Stimulated activated CD4-positive, alpha-beta T cell treated with anti-CD3 and anti-CD28 coated beads, Interleukin-4, amount 100 ng/mL, for 1 hour (primary cell): ENCODE measurements around the gene CNKSR2.
"Not testable (repeated sequence)": the region's sequence is repeated elsewhere in the genome, so short reads cannot be mapped to it uniquely, and the experiment has no call there.

Experiments
- DNase-seq: peaks from one replicate; pipeline ENCODE4 v3.0.0-alpha.2; 2020

Gene CNKSR2

DNA sequence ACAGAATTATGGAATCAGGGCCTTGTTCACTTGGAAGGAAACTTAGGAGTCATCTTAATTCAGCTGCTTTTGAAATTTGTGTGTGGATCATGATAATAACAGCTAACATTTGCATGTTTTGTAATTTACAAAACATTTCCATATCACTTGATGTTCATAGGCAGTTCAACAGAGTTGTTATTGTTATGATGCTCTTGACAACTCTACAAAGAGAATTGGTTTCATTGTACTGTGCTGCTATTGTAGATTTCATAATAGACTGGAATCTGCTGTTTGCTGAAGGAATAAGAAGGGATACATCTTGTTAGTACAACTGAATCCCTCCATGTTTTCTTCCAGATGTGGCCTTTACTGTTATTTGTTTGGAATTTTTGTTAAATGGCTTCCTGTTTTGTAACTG, 83.5 kb downstream of the CNKSR2 start:
- DNase-seq, result no peak

DNA sequence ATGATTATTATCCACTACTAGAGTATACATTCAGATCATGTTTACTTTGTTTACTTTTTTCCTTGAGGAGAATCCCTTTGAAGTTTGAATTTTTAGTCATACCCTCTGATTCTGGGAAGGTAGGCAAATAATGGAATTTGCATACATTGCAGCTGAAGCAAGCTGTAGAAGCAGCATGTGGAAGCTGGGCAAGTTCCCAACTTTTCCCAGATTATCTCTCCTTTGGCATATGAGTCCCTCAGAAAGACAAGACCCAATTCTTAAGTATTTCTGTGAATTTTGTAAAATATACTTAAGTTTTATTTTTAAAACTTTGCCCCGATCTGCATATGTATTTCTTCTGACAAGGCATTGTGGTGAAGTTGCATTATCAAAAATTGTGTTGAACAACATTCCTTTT, 94.9 kb downstream of the CNKSR2 start:
- no peak for DNase-seq

DNA sequence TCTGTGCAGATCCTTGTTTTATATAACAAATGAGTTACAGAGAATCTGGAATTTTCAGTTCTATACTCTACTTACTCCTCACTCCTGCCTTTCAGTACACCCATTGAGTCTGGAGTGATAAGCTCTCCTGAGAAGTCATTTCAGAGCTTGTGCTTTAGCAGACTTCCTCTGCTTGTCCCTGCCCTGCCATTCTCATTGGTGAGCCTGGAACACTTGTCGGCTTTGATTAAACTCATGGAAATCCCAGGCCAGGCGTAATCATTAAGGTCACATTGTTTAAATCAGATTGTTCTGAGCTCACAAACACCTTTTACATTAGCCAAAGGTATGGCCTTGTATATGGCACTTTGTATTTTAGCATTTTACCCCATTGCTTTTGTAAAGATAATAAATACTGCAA, 102.7 kb downstream of the CNKSR2 start:
- no peak for DNase-seq

DNA sequence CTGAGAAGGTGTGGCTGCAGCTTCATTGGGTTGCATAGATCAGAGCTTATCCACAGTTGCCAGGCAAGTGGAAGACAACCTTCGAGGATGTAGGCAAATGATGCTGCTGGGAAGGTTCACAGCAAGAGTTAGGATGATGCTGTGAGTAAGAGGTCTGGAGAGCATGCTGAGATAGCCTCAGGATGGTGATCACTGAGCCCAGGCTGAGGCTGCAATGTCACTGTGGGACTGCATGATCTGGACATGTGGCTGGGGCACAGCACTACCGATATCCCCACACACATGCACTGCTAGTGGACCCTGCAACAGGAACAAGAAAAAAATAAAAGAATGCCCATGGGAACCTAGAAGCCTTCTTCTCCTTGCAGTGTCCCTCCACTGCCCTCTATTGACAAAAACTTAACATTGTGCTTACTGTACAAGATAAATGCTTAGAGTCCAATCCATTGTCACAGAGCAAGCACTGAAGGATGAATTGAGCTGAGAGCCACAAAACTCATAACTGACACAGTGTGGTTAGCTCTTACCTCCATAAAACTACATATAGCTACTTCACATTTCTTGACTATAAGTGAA, 105.6 kb downstream of the CNKSR2 start:
- no peak for DNase-seq

DNA sequence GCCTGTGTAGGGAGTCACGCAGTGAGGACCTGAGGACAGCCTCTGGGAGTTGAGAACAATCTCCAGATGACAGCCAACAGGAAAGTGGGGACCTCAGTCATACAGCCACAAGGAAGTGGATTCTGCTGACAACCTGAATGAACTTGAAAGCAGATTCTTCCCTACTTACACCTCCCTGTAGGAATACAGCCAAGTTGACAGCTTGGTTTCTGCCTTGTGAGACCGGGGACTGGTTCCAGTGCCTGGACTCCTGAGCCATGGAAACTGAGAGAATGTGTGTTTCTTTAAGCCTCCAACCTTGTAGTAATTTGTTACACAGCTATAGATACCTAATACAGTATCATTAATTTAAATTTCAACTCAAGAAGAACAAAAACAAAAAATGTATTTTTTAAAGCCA, 107.5 kb downstream of the CNKSR2 start:
- DNase-seq, result no peak

DNA sequence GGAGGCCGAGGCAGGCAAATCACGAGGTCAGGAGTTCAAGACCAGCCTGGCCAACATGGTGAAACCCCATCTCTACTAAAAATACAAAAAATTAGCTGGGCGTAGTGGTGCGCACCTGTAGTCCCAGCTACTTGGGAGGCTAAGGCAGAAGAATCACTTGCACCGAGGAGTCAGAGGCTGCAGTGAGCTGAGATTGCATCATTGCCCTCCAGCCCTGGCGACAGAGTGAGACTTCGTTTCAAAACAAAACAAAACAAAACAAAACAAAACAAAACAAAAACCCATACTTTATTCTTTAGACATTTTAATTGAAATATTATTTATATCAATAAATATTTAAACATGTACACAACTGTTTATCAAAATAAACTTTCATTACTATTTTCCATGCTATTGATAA, 109.8 kb downstream of the CNKSR2 start:
- not testable (repeated sequence) for DNase-seq

DNA sequence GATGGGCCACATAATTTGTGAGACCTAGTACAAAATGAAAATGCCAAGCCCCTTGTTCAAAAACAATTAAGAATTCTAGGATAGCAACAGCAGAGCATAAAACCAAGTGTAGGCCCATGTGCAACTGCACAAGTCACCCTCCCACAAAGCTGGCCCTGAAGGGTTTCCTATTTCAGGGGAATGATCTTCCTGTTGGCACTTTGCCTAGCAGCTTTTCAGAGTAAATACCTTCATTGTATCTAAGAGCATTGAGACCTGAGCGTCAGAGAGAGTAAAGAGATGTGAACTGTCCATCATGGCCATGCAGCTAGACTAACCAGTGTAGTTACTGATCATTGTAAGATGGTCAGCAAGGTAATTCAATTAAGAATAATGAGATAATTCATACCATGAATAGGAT, 113.6 kb downstream of the CNKSR2 start:
- DNase-seq, result no peak

DNA sequence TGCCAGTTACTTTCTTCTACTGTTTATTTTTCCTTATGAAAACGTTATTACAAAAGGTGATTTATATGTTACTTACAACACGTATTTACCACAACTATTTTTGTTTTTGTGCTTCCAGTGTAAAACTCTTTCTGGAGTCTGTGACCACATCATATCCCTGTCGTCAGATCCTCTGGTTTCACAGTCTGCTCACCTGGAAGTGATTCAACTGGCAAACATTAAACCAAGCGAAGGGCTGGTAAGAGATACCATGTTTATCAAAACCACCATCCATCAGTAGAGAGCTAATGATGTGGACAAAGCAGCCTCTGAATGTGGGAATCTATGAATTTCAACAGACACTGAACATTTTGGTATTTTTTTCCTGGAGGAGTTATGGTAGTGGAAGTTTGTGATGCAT, 116.1 kb downstream of the CNKSR2 start:
- DNase-seq, result no peak

DNA sequence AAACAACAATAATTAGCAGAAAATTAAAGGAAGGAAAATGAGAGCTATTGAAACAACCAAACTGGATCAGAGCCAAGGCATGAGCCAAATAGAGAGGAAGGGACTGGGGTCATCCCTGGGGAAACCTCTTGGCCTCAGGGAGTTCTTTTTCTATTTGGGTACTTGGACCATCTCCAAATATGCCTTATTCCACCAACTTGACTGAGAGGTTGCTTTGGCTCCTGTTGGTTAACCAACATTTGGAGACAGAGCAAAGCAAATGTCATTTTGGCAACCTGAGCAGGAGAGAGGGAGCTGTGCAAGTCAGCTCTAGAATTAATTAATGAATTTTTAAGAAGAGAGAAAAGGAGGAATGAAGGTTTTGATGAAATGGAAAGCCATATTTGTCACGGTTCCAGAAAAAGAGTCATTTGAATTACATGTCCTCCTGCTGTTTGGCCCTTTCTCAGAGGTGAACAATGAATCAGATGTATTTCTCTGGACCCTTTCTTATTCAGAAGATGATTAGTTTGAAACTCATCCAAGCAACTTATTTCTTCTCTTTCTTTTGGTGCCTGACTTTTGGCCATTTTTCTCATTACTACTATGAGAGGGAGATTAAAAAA, 119.1 kb downstream of the CNKSR2 start:
- no peak for DNase-seq

DNA sequence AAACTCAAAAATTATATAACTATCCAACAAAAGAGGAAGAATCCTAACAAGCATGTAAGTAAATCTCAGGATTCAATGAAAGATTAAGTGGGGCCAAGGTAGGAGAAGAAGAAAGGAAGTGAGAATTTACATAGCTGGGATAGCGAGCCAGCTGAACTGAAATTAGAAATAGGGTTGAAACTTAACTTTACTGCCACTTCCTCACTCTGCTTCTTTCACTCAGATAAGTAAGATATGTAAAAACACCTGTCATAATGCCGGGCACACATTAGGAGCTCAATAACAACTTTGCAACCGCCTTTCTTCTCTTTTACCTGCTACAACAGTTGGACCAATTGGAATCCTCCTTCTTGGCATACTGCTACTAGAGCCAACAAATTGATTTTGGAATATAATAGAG, 129.4 kb downstream of the CNKSR2 start:
- no peak for DNase-seq

DNA sequence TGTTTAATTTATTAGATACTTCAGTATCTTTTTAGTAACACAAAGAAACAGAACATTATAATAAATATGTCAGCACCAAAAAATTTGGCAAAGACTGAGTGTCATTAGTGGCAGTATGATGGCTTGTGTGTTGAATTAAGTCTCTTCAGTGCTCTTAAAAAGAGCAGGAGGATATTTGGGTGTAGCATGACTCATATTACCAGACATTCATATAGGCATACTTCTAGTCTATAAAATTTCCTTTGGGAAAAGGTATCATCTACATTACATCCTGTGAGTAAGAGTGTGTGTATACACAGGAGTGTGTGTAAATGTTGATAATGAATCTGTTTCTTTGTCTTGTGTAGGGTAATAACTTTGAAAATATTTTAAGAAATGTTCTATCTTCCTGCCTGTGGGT, 135.7 kb downstream of the CNKSR2 start:
- DNase-seq, result no peak

DNA sequence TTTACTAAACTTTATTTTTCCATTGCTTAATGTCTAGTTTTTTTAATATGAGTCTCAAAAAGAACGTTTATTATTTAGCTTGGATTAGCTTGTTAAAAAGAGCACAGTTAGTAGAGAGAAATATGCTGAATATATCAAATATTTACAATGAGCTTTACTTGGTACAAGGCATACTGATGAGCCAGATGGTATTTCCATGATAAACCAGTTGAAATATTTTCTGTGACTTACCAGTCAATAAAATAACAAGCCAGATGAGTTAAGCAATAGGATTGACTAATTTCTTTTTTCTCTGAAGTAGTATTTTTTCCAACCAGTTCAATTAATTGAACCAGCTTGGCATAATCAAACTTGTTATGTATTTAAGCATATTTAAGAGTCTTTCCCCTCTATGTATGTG, 149.8 kb downstream of the CNKSR2 start:
- DNase-seq, result no peak

DNA sequence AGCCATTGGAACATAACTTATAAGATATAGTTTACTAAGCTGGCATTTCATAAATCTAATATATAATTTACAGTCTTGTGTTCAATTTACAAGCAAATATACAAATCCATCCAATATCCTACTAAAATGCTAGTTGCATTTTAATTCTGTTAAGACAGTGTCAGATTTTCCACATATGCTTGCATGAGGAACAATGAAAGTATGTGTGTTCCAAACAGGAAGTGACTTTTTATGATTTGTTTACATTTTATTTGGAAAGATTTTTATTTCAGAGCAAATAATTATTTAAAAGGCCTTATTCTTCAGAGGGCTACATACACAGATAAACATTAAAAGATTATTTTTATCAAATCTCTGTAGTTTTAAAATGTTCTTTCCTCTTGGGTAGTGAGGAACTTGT, 153.9 kb downstream of the CNKSR2 start:
- no peak for DNase-seq

DNA sequence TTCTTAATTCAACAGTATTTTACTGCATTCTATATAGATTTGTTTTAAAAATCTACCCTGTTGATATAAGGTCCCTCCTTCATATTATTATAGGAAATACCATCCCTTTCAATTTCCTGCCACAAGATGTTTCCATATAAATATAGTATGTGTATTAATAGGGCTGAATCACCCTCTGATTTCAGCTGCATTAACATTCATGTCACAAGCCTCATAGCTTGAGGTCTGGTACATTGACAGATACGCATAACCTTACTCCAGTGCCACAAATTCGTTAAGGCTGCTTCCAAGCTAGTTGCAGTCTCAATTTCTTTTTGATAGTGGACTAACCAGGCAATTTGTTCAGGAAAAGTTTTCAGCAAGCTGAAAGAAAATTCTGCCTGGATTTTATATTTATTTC, 155.6 kb downstream of the CNKSR2 start:
- DNase-seq, result no peak

DNA sequence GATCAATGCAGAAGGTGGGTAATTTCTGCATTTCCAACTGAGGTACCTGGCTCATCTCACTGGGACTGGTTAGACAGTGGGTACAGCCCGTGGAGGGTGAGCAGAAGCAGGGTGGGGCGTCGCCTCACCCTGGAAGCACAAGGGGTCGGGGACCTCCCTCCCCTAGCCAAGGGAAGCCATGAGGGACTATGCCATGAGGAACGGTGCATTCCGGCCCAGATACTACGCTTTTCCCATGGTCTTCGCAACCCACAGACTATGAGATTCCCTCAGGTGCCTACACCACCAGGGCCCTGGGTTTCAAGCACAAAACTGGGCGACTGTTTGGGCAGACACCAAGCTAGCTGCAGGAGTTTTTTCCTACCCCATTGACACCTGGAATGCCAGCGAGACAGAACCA, 170.4 kb downstream of the CNKSR2 start:
- DNase-seq, result not testable (repeated sequence)

DNA sequence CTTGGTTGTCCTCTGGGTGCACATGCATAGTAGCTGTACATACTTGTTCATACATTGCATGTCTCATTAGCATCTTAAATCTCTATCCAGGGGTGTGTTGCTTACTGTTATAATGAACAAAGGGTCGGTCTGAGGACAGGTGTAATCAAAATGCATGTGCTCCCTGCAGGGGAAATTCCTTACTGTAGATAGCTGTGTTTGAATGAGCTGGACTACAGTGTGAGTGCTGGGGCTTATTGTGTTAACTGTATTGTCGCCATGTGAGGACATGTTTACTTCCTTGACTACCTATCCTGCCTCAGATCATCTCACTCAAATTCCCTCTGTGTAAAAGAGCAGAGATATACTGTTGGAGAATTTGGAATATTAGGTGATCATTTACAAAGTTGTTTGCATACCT, 185.2 kb downstream of the CNKSR2 start:
- no peak for DNase-seq

DNA sequence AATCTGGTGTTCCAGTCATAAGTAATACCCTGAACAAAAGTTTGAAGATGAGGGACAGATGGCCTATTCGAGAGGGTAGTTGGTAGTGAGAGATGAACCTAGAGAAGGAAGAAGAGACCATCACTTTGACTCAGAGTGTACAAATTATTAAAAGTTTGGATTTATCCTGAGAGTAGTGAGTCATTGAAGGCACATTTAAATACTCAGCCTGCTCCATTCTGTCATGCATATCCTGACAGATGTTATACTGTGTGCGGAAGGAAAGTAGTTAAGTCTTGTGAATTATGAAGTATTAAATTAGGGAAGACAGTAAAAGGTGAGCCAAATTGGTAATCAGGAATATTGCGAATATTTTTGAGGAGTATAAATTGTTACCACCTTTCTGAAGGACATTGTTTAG, 190.8 kb downstream of the CNKSR2 start:
- no peak for DNase-seq

DNA sequence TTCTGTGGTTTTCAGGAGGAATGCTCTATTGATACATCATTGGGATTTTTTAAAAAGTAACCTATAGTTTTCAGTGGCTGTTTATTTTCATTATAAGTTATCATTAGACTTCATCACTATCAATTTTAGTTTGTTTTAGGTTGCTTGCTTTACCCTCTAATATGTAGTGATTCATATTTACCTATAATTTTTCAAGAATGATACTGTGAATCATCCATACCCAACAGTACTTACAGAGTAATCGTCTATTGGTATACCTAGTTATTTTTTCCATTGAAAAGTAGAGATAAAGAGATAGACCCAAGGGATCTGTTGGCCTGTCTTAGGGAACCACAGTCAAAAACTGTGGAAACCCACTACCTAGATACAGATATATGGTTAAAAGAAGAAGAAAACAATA, 200.6 kb downstream of the CNKSR2 start:
- DNase-seq, result no peak

DNA sequence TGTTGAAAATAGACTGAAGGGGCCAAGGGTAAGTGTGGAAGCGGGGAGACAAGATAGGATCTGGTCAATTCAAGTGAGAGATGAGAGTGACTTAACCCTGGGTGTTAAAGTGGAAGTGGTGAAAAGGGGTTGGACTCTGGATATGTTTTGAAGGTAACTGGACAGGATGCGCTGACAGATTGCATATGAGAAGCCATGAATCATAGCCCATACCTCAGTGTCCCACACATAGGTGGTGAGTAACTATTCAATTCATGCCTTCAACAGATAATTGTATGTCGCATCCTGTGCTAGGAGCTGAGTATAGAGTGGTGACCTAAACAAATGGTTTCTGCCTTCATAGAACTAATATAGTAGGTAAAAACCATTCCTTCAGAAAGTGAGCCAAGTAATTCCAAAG, 207.3 kb downstream of the CNKSR2 start:
- no peak for DNase-seq

DNA sequence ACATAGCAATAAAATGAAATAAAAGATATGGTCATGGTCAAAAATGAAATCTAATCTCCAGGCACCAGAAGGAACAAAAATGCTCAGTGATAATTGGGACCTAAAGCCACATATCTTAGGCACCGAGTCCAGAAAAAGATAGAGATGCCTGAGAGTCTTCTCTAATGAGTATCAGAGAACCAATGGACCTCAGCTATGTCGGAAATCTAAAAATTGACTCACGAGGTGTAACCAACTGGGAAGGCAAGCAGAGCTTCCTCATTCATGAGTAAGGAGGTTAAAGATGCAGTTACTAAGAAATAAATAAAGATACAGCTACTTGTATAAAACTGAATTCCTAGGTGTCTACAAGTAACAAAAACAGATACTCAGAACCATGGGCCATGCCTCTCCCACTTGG, 211.8 kb downstream of the CNKSR2 start:
- no peak for DNase-seq

DNA sequence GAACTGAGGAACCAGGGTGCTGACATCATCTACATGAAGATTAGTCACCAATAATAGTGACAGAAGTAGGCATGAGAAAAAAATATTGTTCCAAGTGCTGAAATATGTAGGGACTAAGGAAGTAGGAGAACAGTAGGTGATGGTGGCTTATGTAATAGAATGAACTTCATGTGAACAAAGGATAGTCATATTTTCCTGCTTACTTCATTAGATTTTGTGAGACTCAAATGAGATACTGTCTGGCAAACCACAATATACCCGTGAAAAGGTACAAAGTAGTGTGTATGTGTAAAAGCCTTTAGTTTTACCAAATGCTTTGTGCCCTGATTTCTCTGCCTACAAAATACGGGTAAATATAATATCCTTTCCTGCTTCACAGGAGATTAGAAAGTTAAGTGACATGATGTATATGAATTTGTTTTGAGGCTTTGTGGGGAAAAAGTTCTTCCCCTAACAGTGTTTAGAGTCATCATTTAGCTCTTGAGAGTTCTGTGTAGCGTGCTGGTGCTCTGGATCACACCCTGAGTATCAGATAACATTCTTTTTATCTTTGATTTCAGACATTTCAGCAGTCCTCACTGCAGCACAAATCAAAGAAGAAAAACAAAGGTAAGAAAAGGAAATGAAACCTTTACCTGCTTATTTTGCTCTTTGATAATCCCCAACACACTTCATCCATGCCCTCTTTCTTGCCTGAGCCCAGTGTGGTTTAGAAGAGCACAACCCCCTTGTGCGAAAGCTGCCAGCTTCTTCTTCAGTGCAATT, 216.0 kb downstream of the CNKSR2 start:
- DNase-seq, result no peak

DNA sequence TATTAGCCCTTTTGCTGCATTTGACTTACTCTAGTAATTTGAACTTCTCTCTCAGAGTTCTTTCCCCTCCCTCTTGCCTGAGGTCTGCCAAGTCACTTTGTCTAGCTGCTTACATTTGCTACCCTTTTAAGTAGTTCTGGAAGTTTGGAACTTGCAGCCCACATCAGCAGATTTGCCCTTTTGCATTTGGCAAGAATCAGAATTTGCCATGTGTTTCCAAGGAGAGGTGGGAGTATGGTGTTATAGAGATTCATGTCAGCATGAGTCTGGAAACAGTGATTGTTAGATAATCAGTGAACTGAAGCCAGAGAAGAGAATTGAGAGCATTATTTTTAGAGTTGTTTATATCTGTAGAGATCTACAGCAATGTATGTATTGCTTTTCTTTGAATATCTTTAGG, 231.8 kb downstream of the CNKSR2 start:
- DNase-seq, result no peak

DNA sequence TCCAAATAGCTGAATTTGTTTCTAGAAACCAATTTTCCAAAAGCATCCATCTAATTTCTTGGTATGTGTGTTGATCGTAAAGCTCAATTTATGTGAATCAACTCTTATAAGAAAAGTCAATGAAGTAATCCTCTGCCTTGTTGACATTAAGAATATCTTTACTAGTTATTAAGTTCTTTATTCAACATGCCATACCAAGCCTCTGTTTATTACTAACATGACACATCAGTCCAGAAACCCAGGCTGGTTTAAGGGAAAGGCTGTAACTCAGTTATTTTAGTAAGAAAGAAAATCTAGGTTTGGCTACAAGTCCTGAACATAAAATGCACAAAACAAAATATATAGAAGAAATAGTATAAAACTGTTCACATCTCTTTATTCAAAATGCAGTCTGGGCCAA, 235.9 kb downstream of the CNKSR2 start:
- no peak for DNase-seq

DNA sequence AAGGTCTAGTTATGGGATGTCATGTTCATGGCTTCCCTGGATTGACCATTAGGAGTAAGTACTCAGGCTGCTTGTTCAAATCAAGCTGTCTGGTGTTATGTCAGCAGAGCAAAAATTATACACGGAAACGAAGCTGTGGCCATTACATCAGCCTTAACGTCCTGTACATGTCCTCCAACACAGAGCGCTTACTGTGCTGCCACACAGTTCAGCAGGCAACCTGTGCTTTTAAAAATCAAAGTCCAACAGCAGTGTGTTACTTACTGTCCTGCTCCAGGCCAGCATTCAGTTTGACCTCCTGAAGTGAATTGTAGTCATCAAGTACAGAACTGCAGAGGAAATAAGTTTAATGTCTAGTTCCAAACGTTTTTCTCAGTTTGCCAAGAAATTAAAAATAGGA, 237.9 kb downstream of the CNKSR2 start:
- DNase-seq, result no peak

DNA sequence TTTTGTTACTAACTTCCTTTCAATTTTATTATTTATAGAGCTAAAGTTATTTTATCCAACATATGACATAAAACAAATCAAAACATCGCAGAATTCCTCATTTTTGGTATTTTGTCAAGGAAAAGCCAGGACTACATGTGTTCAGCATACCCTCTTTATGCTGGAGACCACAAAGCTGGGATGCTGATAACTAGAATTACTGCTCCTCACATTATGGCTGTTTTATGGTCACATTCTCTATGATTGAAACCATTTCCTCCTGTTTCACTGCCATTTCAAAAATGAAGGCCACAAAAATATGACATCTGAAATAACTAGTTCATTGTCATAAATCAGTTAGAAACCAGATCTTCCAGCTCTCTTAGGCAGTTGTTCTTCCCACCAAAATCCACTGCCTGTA, 242.2 kb downstream of the CNKSR2 start:
- DNase-seq, result no peak
